Ascending aorta (tissue), 2 donors: ENCODE data around the gene TMEM163. TPM values are rescaled to one million over a fixed set of nuclear protein-coding genes. Genes with fewer than 3 reads are reported as not detected.

ENCODE experiments used
- DNase-seq, 2 donors: peaks; one replicate each; pipeline ENCODE4 v3.0.0-alpha.2; 2019; ENCODE audit warnings: low spot score in 2 of 2
- H3K27ac ChIP-seq, 2 donors: fragments of 200-600 bp; sonication (generic); one replicate each; pipeline ENCODE4 v1.5.1; 2016 to 2017; ENCODE audit warnings: mild to moderate bottlenecking in 1 of 2
- H3K27me3 ChIP-seq: fragments of 200-600 bp; sonication (generic); one replicate; pipeline ENCODE4 v1.5.1; 2017
- H3K36me3 ChIP-seq, 2 donors: fragments of 200-600 bp; sonication (generic); one replicate each; pipeline ENCODE4 v1.5.1; 2016
- H3K4me1 ChIP-seq, 2 donors: fragments of 200-600 bp; sonication (generic); one replicate each; pipeline ENCODE4 v1.5.1; 2016 to 2017; ENCODE audit warnings: mild to moderate bottlenecking in 1 of 2
- H3K4me3 ChIP-seq, 2 donors: fragments of 200-600 bp; sonication (generic); one replicate each; pipeline ENCODE4 v1.5.1; 2016 to 2017; ENCODE audit warnings: mild to moderate bottlenecking in 1 of 2
- H3K9me3 ChIP-seq, 2 donors: fragments of 200-600 bp; sonication (generic); one replicate each; pipeline ENCODE4 v1.5.1; 2016
- CTCF ChIP-seq, 3 experiments: fragments of 200-600 bp in 2 of 3; fragments of 450-650 bp in 1 of 3; sonication (generic) in 2 of 3; IDR thresholded peaks; one replicate each; pipeline ENCODE4 v1.5.1; 2016 to 2019; ENCODE audit warnings: antibody characterized with exemption in 3 of 3, mild to moderate bottlenecking in 1 of 3, moderate library complexity in 1 of 3
- intact Hi-C: fragments of 100-400 bp; cut with DNase I; formaldehyde crosslinking; loops from one replicate; pipeline ENCODE4 v1.15.1; 2023
- total RNA-seq: library from RNA; depleted of rRNA; stranded (reverse); fragments of >200 nt; gene quantifications from one replicate; pipeline ENCODE4 v1.1.0, GENCODE V29; 2016

The TMEM163 gene
- total RNA-seq, 1 donor from 2014 or later, result not detected

DNA sequence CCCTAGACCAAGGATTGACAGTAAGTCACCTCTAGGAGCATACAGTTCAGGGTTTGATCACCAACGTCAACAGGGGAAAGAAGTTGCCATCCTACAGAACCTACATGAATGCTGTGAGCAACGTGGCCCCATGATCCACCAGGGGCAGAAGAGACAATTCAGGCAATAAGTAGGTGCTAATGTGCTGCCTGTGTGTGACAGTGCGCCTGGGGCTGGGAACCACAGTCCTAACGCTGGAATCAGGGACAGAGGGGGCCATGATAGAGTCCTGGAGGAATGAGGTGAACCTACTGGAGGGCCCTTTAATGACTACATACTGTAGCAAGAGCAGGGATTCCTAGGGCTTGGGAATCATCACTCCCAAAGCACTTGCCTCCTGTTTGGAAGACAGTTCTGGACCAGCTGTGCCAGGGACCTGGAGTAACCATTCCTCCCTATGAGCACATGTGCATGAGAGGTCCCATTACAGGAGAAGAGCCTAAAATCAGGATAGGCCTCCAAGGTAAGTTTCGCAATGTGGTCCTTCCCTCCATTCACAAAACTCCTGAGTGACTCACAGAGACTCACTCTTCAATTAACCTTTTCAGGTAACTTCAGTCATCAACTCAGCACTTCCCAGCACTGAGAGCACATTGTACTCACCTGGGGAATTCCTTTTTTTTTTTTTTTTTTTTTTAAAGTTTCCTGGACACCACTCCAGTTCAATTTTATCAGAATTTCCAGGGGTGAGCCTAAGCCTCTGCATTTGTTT is 214.0 kb downstream of the TMEM163 start:
- no peaks in the 10 kb centered on the region for H3K27me3 ChIP-seq
- no peak for TF ChIP-seq CTCF (IDR thresholded peaks at IDR 0.05)
- no peaks in the 10 kb centered on the region for H3K36me3 ChIP-seq
- no peak overlapping the region for H3K27ac ChIP-seq
- H3K4me3 ChIP-seq, result no peak overlapping the region
- DNase-seq, result no peak
- H3K4me1 ChIP-seq, result no peaks in the 10 kb centered on the region
- H3K9me3 ChIP-seq, result no peaks in the 10 kb centered on the region
- intact Hi-C loops, result no loop called here

GRCh38 chr2:134502104-134502503 is 216.7 kb downstream of the TMEM163 start:
- no peaks in the 10 kb centered on the region for H3K4me1 ChIP-seq
- no peak overlapping the region for H3K4me3 ChIP-seq
- intact Hi-C loops, result no loop called here
- H3K27ac ChIP-seq, result no peak overlapping the region
- no peaks in the 10 kb centered on the region for H3K36me3 ChIP-seq
- no peak for TF ChIP-seq CTCF (IDR thresholded peaks at IDR 0.05)
- no peaks in the 10 kb centered on the region for H3K27me3 ChIP-seq
- DNase-seq, result no peak
- no peaks in the 10 kb centered on the region for H3K9me3 ChIP-seq

- Histone ChIP-seq H3K27ac (no peak overlapping the region), H3K9me3 (no peaks in the 10 kb centered on the region), H3K4me1 (no peaks in the 10 kb centered on the region), H3K27me3 (no peaks in the 10 kb centered on the region), H3K36me3 (no peaks in the 10 kb centered on the region), H3K4me3 (no peak overlapping the region)
- no peak for DNase-seq
- no peak for TF ChIP-seq CTCF (IDR thresholded peaks at IDR 0.05)
- intact Hi-C loops, result no loop called here
Measured at GRCh38 chr2:134501476-134502091, 217.2 kb downstream of the TMEM163 start.

GRCh38 chr2:134500211-134500935 is 218.4 kb downstream of the TMEM163 start:
- intact Hi-C loops, result no loop called here
- Histone ChIP-seq H3K4me1 (no peaks in the 10 kb centered on the region), H3K36me3 (no peaks in the 10 kb centered on the region), H3K27ac (no peak overlapping the region), H3K4me3 (no peak overlapping the region), H3K9me3 (no peaks in the 10 kb centered on the region), H3K27me3 (no peaks in the 10 kb centered on the region)
- no peak for TF ChIP-seq CTCF (IDR thresholded peaks at IDR 0.05)
- no peak for DNase-seq

DNA sequence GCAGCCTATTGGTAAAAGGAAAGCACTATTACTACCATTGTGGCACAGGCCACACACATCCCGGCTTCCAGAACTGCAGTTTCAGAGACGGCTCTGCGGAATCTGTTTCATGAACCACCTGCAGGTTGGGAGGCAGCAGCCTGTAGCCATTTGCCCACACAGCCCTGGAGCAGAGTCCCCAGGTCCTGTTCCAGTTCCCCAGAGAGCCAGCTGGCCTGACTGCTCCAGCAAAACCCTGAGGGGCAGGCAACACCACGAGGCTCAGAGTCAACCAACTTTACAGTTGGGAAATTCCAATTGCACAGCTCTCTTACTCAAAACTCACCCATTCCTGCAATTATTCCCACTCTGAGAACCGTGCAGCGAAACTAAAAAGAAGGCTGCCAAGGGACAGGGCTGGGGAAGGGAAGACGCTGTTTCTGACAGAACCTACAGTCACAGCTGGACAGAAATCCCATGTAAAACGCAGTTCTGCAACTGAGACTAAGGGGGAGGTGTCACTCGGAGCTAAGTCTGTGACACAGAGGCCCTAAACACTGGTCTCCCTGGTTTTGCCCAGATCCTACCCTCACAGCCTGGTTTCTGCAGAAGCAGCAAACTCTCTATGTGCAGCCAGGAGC is 219.4 kb downstream of the TMEM163 start:
- Histone ChIP-seq H3K27me3 (no peaks in the 10 kb centered on the region), H3K9me3 (no peaks in the 10 kb centered on the region), H3K4me3 (no peak overlapping the region), H3K4me1 (no peaks in the 10 kb centered on the region), H3K27ac (no peak overlapping the region), H3K36me3 (no peaks in the 10 kb centered on the region)
- DNase-seq, result no peak
- no peak for TF ChIP-seq CTCF (IDR thresholded peaks at IDR 0.05)
- intact Hi-C loops, result no loop called here
